ENCODE results near the gene ABR. TPM values are rescaled to one million over a fixed set of nuclear protein-coding genes. Genes with fewer than 3 reads are reported as not detected.

The ABR gene
- total and polyA plus RNA-seq, 9 donors = 25.0 to 94.6 (median 60.2) TPM

DNA sequence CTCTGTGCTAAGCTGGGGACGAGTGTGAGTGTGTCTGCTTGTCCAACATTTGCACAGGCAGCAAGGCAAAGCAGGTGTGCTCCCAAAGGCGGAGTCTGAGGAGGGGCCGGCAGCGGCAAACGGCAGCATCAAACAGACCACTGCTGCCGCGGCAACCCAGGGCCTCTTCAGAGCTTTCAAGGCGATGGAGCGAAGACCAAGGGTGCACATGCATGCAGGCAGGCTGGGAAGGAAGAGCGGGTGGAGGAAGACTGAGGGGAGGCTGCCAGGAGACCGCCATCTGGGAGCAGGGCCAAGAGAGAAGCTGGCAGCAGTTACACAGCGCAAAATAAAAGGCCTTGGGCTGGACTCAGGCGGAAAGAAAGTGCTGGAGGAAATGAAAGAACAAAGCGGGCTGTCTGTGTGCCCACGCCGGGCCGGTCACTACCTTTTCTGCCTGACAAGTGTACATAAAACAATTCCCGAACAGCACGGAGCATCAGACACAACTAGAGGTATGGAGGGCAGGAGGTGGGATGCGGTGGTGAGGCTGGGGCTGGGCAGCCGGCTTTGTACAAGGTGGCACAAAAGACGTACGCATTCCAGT lies 174.3 kb downstream of the ABR start:
- H3K36me3 ChIP-seq = no peaks in the 10 kb centered on the region
- peaks cover 22% of the 10 kb centered on the region for H3K4me1 ChIP-seq (ENCODE audit: insufficient read depth)
- TF ChIP-seq EP300 (IDR thresholded peaks at IDR 0.05) (no peak), POLR2A (IDR thresholded peaks at IDR 0.05) (no peak)
- TF ChIP-seq, protein P1, sequence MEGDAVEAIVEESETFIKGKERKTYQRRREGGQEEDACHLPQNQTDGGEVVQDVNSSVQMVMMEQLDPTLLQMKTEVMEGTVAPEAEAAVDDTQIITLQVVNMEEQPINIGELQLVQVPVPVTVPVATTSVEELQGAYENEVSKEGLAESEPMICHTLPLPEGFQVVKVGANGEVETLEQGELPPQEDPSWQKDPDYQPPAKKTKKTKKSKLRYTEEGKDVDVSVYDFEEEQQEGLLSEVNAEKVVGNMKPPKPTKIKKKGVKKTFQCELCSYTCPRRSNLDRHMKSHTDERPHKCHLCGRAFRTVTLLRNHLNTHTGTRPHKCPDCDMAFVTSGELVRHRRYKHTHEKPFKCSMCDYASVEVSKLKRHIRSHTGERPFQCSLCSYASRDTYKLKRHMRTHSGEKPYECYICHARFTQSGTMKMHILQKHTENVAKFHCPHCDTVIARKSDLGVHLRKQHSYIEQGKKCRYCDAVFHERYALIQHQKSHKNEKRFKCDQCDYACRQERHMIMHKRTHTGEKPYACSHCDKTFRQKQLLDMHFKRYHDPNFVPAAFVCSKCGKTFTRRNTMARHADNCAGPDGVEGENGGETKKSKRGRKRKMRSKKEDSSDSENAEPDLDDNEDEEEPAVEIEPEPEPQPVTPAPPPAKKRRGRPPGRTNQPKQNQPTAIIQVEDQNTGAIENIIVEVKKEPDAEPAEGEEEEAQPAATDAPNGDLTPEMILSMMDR (IDR thresholded peaks at IDR 0.05) = no peak
- peak overlapping the region in 1 of 2 donors; percentile 68 for H3K27ac ChIP-seq
- intact Hi-C loops (cut with DNase I) = loop anchor here in 1 of 4 donors (5.0 kb wide), 1 partner anchor 42 kb away; no protein-coding TSS in a partner anchor
- 10 to 25% (median 14%) methylated on average over 23 of the region's 23 CpGs for WGBS, 3 donors
- no peaks in the 10 kb centered on the region for H3K27me3 ChIP-seq
- H3K9me3 ChIP-seq = no peaks in the 10 kb centered on the region
- DNase-seq = peak; percentile 79 to 89 (median 87)
- H3K4me3 ChIP-seq = no peak overlapping the region

DNA sequence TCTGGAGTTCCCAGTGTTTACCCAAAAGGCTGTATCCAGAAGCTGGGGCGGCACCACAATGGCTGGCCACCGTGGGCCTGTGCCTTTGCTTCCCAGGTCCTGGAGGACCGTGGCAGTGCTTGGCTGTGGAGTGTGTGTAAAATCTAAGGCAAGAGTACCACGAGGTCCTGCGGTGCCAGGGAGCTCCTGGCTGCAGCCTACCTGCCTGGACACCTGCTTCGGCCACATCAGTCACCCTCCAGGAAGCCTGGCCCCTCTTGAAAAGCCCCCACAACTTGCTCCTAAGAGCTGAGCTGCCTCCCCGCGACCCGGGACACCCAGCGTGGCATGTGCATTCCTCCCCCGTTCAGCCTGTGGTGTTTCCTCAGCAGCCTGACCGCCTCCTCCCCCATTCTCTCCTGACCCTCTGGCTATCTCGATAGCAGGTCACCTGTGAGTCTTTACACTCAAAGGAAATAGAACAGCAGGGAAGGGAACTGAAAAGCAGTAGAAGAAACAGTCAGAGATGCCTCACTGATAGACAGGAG lies 174.9 kb downstream of the ABR start:
- Histone ChIP-seq H3K27ac (peak overlapping the region in 1 of 2 donors; percentile 66), H3K4me1 (ENCODE audit: insufficient read depth) (peaks cover 22% of the 10 kb centered on the region), H3K36me3 (no peaks in the 10 kb centered on the region), H3K9me3 (no peaks in the 10 kb centered on the region), H3K27me3 (no peaks in the 10 kb centered on the region), H3K4me3 (no peak overlapping the region)
- WGBS, 3 donors = 35 to 62% (median 52%) methylated on average over 13 of the region's 13 CpGs
- intact Hi-C loops (cut with DNase I) = loop anchor here in 1 of 4 donors (5.0 kb wide), 1 partner anchor 42 kb away; no protein-coding TSS in a partner anchor
- no peak for TF ChIP-seq POLR2A (IDR thresholded peaks at IDR 0.05)
- TF ChIP-seq EP300 (IDR thresholded peaks at IDR 0.05) = no peak
- TF ChIP-seq, protein P1 (IDR thresholded peaks at IDR 0.05) = no peak
- DNase-seq = no peak

DNA sequence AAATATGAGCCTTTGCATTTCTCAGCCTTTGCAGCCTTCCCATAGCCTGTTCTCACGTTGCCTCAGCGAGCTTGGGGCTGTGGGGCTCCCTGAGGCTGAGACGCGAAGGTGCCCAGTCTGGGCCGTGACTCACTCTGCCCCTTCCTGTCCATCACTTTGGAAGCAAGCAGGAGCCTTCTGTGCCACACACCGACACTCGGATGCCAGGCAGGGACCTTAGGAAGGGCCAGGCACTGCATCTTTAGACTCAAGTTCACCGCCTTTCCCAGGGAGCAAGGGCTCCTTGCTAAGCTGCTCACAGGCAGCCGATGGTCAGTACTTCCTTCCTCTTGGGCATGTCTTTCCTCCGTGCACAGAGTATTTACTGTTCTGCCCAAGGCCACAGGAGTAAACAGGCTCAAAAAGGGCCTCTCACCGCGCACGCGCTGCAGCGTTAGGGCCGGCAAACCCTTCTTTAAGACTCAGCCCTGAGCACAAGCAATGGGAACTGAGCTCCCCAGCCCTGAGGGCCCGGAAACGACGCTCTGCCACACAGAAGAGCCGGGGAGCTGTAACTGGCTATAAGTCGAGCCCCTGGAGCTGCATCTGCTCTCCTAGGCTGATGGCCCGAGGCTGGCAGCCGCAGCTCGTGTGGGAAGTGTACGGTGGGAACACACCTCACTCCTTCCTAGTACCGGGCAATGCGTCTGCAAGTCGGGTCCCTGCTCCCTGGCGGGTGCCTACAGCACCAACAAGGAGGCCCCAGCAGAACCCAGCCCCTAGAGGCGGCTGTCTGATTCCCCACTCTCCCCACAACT lies 175.6 kb downstream of the ABR start:
- H3K4me1 ChIP-seq (ENCODE audit: insufficient read depth) = peaks cover 22% of the 10 kb centered on the region
- no peak overlapping the region for H3K4me3 ChIP-seq
- H3K9me3 ChIP-seq = no peaks in the 10 kb centered on the region
- no peaks in the 10 kb centered on the region for H3K36me3 ChIP-seq
- intact Hi-C loops (cut with DNase I) = no loop called here
- TF ChIP-seq, protein P1 (IDR thresholded peaks at IDR 0.05) = no peak
- TF ChIP-seq EP300 (IDR thresholded peaks at IDR 0.05) (no peak), POLR2A (IDR thresholded peaks at IDR 0.05) (no peak)
- peak overlapping the region in 1 of 2 donors; percentile 66 for H3K27ac ChIP-seq
- peak; percentile 49 to 79 (median 59) for DNase-seq
- H3K27me3 ChIP-seq = no peaks in the 10 kb centered on the region
- WGBS, 3 donors = 18 to 61% (median 40%) methylated on average over 30 of the region's 30 CpGs

DNA sequence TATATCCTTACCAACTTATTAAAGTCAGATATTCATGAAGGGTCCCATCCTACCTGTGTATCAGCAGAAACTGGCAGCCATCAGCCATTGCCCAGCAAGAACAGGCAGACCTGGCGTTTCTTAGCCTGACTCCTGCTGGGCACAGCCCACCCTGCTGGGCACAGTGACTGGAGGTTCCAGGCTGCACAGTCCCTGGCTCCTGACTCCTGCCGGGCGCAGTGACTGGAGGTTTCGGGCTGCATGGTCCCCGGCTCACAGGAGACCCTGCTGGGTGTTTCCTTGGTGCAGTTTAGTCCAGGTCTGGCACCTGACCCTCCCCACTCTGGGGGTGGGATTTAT lies 176.2 kb downstream of the ABR start:
- Histone ChIP-seq H3K4me3 (no peak overlapping the region), H3K9me3 (no peaks in the 10 kb centered on the region), H3K27ac (peak overlapping the region in 1 of 2 donors; percentile 66), H3K4me1 (ENCODE audit: insufficient read depth) (peaks cover 21% of the 10 kb centered on the region), H3K27me3 (no peaks in the 10 kb centered on the region), H3K36me3 (no peaks in the 10 kb centered on the region)
- WGBS, 3 donors = 64 to 88% (median 69%) methylated on average over 5 of the region's 5 CpGs
- intact Hi-C loops (cut with DNase I) = no loop called here
- TF ChIP-seq, protein P1 (IDR thresholded peaks at IDR 0.05) = no peak
- TF ChIP-seq POLR2A (IDR thresholded peaks at IDR 0.05) (no peak), EP300 (IDR thresholded peaks at IDR 0.05) (no peak)
- no peak for DNase-seq
